ENCODE results near the gene ACACA. TPM values are rescaled to one million over a fixed set of nuclear protein-coding genes. Genes with fewer than 3 reads are reported as not detected.

ACACA gene
- total and polyA plus RNA-seq, 2 donors (not counting 3 experiments of a cell fraction or from before 2014, with no cell fraction given): 55.3 to 124 TPM

GRCh38 chr17:37261286-37261685 lies 145.3 kb downstream of the ACACA start:
- Histone ChIP-seq H3K4me3 (replicated peaks in 1 of 3; ENCODE audit: insufficient read depth in 1 of 3, low read depth in 1 of 3, low read length in 3 of 3) (no peak overlapping the region), H3K4me1 (ENCODE audit: control insufficient read depth, extremely low read depth, insufficient read depth, low read length) (peaks cover 11% of the 10 kb centered on the region), H3K79me2 (ENCODE audit: control insufficient read depth, insufficient read depth, low read length) (no peaks in the 10 kb centered on the region), H3K27ac (ENCODE audit: insufficient read depth, low read depth, low read length) (no peak overlapping the region), H4K20me1 (replicated peaks; ENCODE audit: control insufficient read depth, extremely low read depth, insufficient read depth, low read length) (no peaks in the 10 kb centered on the region), H2AFZ (ENCODE audit: low read depth, low read length) (no peak overlapping the region), H3K36me3 (ENCODE audit: control insufficient read depth in 2 of 2, extremely low read depth in 1 of 2, insufficient read depth in 2 of 2, low read length in 2 of 2) (peaks cover 7 to 13% of the 10 kb centered on the region in 2 experiments), H3K9ac (replicated peaks; ENCODE audit: extremely low read depth, insufficient read depth, low read length) (no peak overlapping the region), H3K9me1 (replicated peaks; ENCODE audit: control insufficient read depth, extremely low read depth, insufficient read depth, low read length) (no peaks in the 10 kb centered on the region), H3K27me3 (ENCODE audit: control insufficient read depth in 2 of 2, insufficient read depth in 2 of 2, low read length in 2 of 2) (no peaks in the 10 kb centered on the region), H3K9me3 (replicated peaks; ENCODE audit: control insufficient read depth, insufficient read depth, low read length) (no peaks in the 10 kb centered on the region), H3K4me2 (ENCODE audit: insufficient read depth, low read length) (no peak overlapping the region)
- no TSS peak for BruUV-seq (replicated peaks)
- intact Hi-C loops (cut with micrococcal nuclease) (no loop called here), dilution Hi-C loops (cut with MboI; ENCODE audit: extremely low pct_ligation_motif_present, low sequenced_read_pairs) (no loop called here)
- ChIA-PET CTCF (interaction anchor here (1.6 kb wide), 1 partner anchor 112 kb away, joined by 5 read pairs; no protein-coding TSS in a partner anchor), POLR2A (no interaction called here)
- TF ChIP-seq POLR2AphosphoS5 (IDR thresholded peaks at IDR 0.05; ENCODE audit: insufficient read depth, low read depth, low read length) (no peak), CTCF (IDR thresholded peaks at IDR 0.05; ENCODE audit: extremely low read depth in 1 of 2, insufficient read depth in 1 of 2, low read depth in 1 of 2, low read length in 2 of 2) (no peak), GATA2 (IDR thresholded peaks at IDR 0.05; ENCODE audit: insufficient read depth, insufficient read length, low read depth, low read length) (no peak)
- DNase-seq (ENCODE audit: low read depth, low spot score): peak; percentile 12
- no peak for FAIRE-seq

- Histone ChIP-seq H3K79me2 (ENCODE audit: control insufficient read depth, insufficient read depth, low read length) (no peaks in the 10 kb centered on the region), H3K9ac (replicated peaks; ENCODE audit: extremely low read depth, insufficient read depth, low read length) (no peak overlapping the region), H3K9me1 (replicated peaks; ENCODE audit: control insufficient read depth, extremely low read depth, insufficient read depth, low read length) (no peaks in the 10 kb centered on the region), H4K20me1 (replicated peaks; ENCODE audit: control insufficient read depth, extremely low read depth, insufficient read depth, low read length) (no peaks in the 10 kb centered on the region), H3K4me1 (ENCODE audit: control insufficient read depth, extremely low read depth, insufficient read depth, low read length) (peaks cover 11% of the 10 kb centered on the region), H3K4me3 (replicated peaks in 1 of 3; ENCODE audit: insufficient read depth in 1 of 3, low read depth in 1 of 3, low read length in 3 of 3) (no peak overlapping the region), H3K27ac (ENCODE audit: insufficient read depth, low read depth, low read length) (no peak overlapping the region), H3K4me2 (ENCODE audit: insufficient read depth, low read length) (no peak overlapping the region), H2AFZ (ENCODE audit: low read depth, low read length) (no peak overlapping the region), H3K27me3 (ENCODE audit: control insufficient read depth in 2 of 2, insufficient read depth in 2 of 2, low read length in 2 of 2) (no peaks in the 10 kb centered on the region), H3K9me3 (replicated peaks; ENCODE audit: control insufficient read depth, insufficient read depth, low read length) (no peaks in the 10 kb centered on the region), H3K36me3 (ENCODE audit: control insufficient read depth in 2 of 2, extremely low read depth in 1 of 2, insufficient read depth in 2 of 2, low read length in 2 of 2) (peaks cover 3 to 10% of the 10 kb centered on the region in 2 experiments)
- TF ChIP-seq FOS (IDR thresholded peaks at IDR 0.05; ENCODE audit: borderline replicate concordance, insufficient read depth, low read length) (peak; percentile 53), MYC (IDR thresholded peaks at IDR 0.05; ENCODE audit: low read depth, low read length) (no peak)
- intact Hi-C loops (cut with micrococcal nuclease): loop anchor here (5.0 kb wide), 1 partner anchor 113 kb away; no protein-coding TSS in a partner anchor
- CTCF ChIA-PET: interaction anchor here (0.9 to 1.5 kb wide), 3 partner anchors 19 to 115 kb away, joined by 3 to 9 read pairs (median 4); no protein-coding TSS in a partner anchor
- peak; percentile 7 for DNase-seq (ENCODE audit: low read depth, low spot score)
- dilution Hi-C loops (cut with MboI; ENCODE audit: extremely low pct_ligation_motif_present, low sequenced_read_pairs): no loop called here
- POLR2A ChIA-PET: no interaction called here
- FAIRE-seq: no peak
- no TSS peak for BruUV-seq (replicated peaks)
These were observed 147.5 kb downstream of the ACACA start for GRCh38 chr17:37259030-37259735.

Measured in endothelial cell of umbilical vein (primary cell).